Smooth muscle cell (in vitro differentiated cells): ENCODE data around the gene MSL3. TPM values are rescaled to one million over a fixed set of nuclear protein-coding genes. Genes with fewer than 3 reads are reported as not detected.

Experiments
- DNase-seq: peaks from one replicate; lab custom pipeline; 2025; ENCODE audit not compliant: unreplicated experiment; lab: John Stamatoyannopoulos, UW
- H2AFZ ChIP-seq: fragments of 200-600 bp; sonication (generic); 2 replicates; pipeline ENCODE4 v1.6.0; 2016; ENCODE audit warnings: antibody characterized with exemption, low read depth, mild to moderate bottlenecking
- H3F3A ChIP-seq: fragments of 200-600 bp; sonication (generic); 2 replicates; pipeline ENCODE4 v1.6.0; 2017; ENCODE audit warnings: antibody characterized with exemption, low read depth
- H3K27ac ChIP-seq: fragments of 200-600 bp; sonication (generic); 2 replicates; pipeline ENCODE4 v1.5.1; 2016; ENCODE audit warnings: low read depth, mild to moderate bottlenecking
- H3K27me3 ChIP-seq: fragments of 200-600 bp; sonication (generic); 2 replicates; pipeline ENCODE4 v1.6.1; 2016; ENCODE audit warnings: low read depth, mild to moderate bottlenecking
- H3K36me3 ChIP-seq: fragments of 200-600 bp; sonication (generic); 2 replicates; pipeline ENCODE4 v1.5.1; 2016; ENCODE audit warnings: low read depth
- H3K4me1 ChIP-seq: fragments of 200-600 bp; sonication (generic); 2 replicates; pipeline ENCODE4 v1.5.1; 2016; ENCODE audit warnings: low read depth
- H3K4me2 ChIP-seq: fragments of 200-600 bp; sonication (generic); 2 replicates; pipeline ENCODE4 v1.6.0; 2016; ENCODE audit warnings: mild to moderate bottlenecking
- H3K4me3 ChIP-seq: fragments of 200-600 bp; sonication (generic); 2 replicates; pipeline ENCODE4 v1.5.1; 2016; ENCODE audit warnings: mild to moderate bottlenecking
- H3K79me2 ChIP-seq: fragments of 200-600 bp; sonication (generic); 2 replicates; pipeline ENCODE4 v1.6.0; 2016; ENCODE audit warnings: low read depth, mild to moderate bottlenecking
- H3K9ac ChIP-seq: fragments of 200-600 bp; sonication (generic); 2 replicates; pipeline ENCODE4 v1.6.0; 2016; ENCODE audit warnings: low read depth
- H3K9me3 ChIP-seq: fragments of 200-600 bp; sonication (generic); replicated peaks from 2 replicates; pipeline ENCODE4 v1.5.1; 2016; ENCODE audit warnings: low read depth
- H4K20me1 ChIP-seq: fragments of 200-600 bp; sonication (generic); 2 replicates; pipeline ENCODE4 v1.6.0; 2016; ENCODE audit warnings: low read depth
- CTCF ChIP-seq: fragments of 200-600 bp; sonication (generic); IDR thresholded peaks from 2 replicates; pipeline ENCODE4 v1.5.1; 2017; ENCODE audit warnings: borderline replicate concordance, mild to moderate bottlenecking, antibody characterized with exemption; ENCODE audit not compliant: insufficient read depth, poor library complexity, severe bottlenecking
- WGBS: methylation state at CpG from one replicate; pipeline ENCODE4 v1.1.7; 2016; ENCODE audit warnings: low lambda C conversion rate; 5-methylcytosine and 5-hydroxymethylcytosine counted together
- polyA plus RNA-seq: library from polyadenylated mRNA; unstranded; fragments of >200 nt; fragmentation: Nextera tagmentation; extraction: Ambion mirVana; gene quantifications from 2 replicates; pipeline ENCODE4 v1.2.1, GENCODE V29; 2016
- total RNA-seq: library from RNA; depleted of rRNA; stranded (reverse); fragments of >200 nt; gene quantifications from 2 replicates; pipeline ENCODE4 v1.2.3, GENCODE V29; 2014

MSL3 gene
- total and polyA plus RNA-seq, 2 experiments from 2014 or later, result 15.7 to 48.1 TPM

- no peak overlapping the region for H2AFZ ChIP-seq
- 83% methylated on average over 4 of the region's 4 CpGs for WGBS
- no peaks in the 10 kb centered on the region for H3K4me1 ChIP-seq
- DNase-seq, result no peak
- no peaks in the 10 kb centered on the region for H3K36me3 ChIP-seq
- peaks cover 6% of the 10 kb centered on the region for H3K27me3 ChIP-seq
- H3K4me3 ChIP-seq, result no peak overlapping the region
- no peak for TF ChIP-seq CTCF
- H3K9me3 ChIP-seq, result no peaks in the 10 kb centered on the region
- H4K20me1 ChIP-seq, result no peaks in the 10 kb centered on the region
- no peaks in the 10 kb centered on the region for H3F3A ChIP-seq
- H3K79me2 ChIP-seq, result no peaks in the 10 kb centered on the region
- H3K27ac ChIP-seq, result no peak overlapping the region
- H3K4me2 ChIP-seq, result no peak overlapping the region
- no peak overlapping the region for H3K9ac ChIP-seq
These were observed 7.3 kb upstream of the MSL3 start for GRCh38 chrX:11750694-11751093.

GRCh38 chrX:11751261-11751660, 6.8 kb upstream of the MSL3 start:
- no peaks in the 10 kb centered on the region for H3K4me1 ChIP-seq
- no peak overlapping the region for H3K4me3 ChIP-seq
- H3K27ac ChIP-seq, result no peak overlapping the region
- H3K36me3 ChIP-seq, result no peaks in the 10 kb centered on the region
- H3F3A ChIP-seq, result no peaks in the 10 kb centered on the region
- H2AFZ ChIP-seq, result no peak overlapping the region
- H3K9me3 ChIP-seq, result no peaks in the 10 kb centered on the region
- H3K4me2 ChIP-seq, result no peak overlapping the region
- TF ChIP-seq CTCF, result no peak
- no peak overlapping the region for H3K9ac ChIP-seq
- no peaks in the 10 kb centered on the region for H4K20me1 ChIP-seq
- DNase-seq, result no peak
- peaks cover 5% of the 10 kb centered on the region for H3K27me3 ChIP-seq
- H3K79me2 ChIP-seq, result no peaks in the 10 kb centered on the region

GRCh38 chrX:11753668-11754067, 4.4 kb upstream of the MSL3 start:
- H3K79me2 ChIP-seq, result no peaks in the 10 kb centered on the region
- no peak for DNase-seq
- H4K20me1 ChIP-seq, result no peaks in the 10 kb centered on the region
- no peaks in the 10 kb centered on the region for H3K27me3 ChIP-seq
- no peak overlapping the region for H3K9ac ChIP-seq
- 95% methylated on average over 2 of the region's 2 CpGs for WGBS
- H3K27ac ChIP-seq, result no peak overlapping the region
- TF ChIP-seq CTCF, result no peak
- H3F3A ChIP-seq, result no peaks in the 10 kb centered on the region
- no peaks in the 10 kb centered on the region for H3K9me3 ChIP-seq
- H3K4me2 ChIP-seq, result no peak overlapping the region
- H3K4me1 ChIP-seq, result no peaks in the 10 kb centered on the region
- H3K4me3 ChIP-seq, result no peak overlapping the region
- no peak overlapping the region for H2AFZ ChIP-seq
- no peaks in the 10 kb centered on the region for H3K36me3 ChIP-seq

- no peak overlapping the region for H3K4me2 ChIP-seq
- no peak for TF ChIP-seq CTCF
- no peak overlapping the region for H3K4me3 ChIP-seq
- no peaks in the 10 kb centered on the region for H3K36me3 ChIP-seq
- H3K4me1 ChIP-seq, result peaks cover 1% of the 10 kb centered on the region
- no peaks in the 10 kb centered on the region for H3F3A ChIP-seq
- H3K27ac ChIP-seq, result no peak overlapping the region
- 90% methylated on average over 18 of the region's 18 CpGs for WGBS
- no peaks in the 10 kb centered on the region for H3K27me3 ChIP-seq
- no peaks in the 10 kb centered on the region for H3K9me3 ChIP-seq
- no peak for DNase-seq
- H2AFZ ChIP-seq, result no peak overlapping the region
- no peaks in the 10 kb centered on the region for H3K79me2 ChIP-seq
- H4K20me1 ChIP-seq, result no peaks in the 10 kb centered on the region
- H3K9ac ChIP-seq, result no peak overlapping the region
These were observed 2.9 kb upstream of the MSL3 start for GRCh38 chrX:11754958-11755645.
